Psoas muscle (tissue), 8 donors: ENCODE data around the gene CAMLG. TPM values are rescaled to one million over a fixed set of nuclear protein-coding genes. Genes with fewer than 3 reads are reported as not detected.
"Not testable (repeated sequence)": the region's sequence is repeated elsewhere in the genome, so short reads cannot be mapped to it uniquely, and the experiment has no call there.

ENCODE experiments used
- ATAC-seq, 4 donors: fragments of 200-7000 bp; cut with Tn5 transposase; one replicate each; pipeline ENCODE4 v1.9.1; 2020; ENCODE audit warnings: moderate library complexity in 3 of 4, mild to moderate bottlenecking in 2 of 4
- DNase-seq, 2 donors: peaks; one replicate each; pipeline ENCODE4 v3.0.0-alpha.2; 2020
- H3K27ac ChIP-seq: fragments of 200-600 bp; one replicate; pipeline ENCODE4 v1.8.0; 2022
- H3K27me3 ChIP-seq, 3 donors: fragments of 200-600 bp in 1 of 3; one replicate each; pipeline versions ENCODE4 v1.6.1 to v1.8.0; 2013 to 2022; ENCODE audit warnings: low read length in 2 of 3, mild to moderate bottlenecking in 2 of 3, moderate library complexity in 1 of 3; ENCODE audit not compliant: insufficient read depth in 3 of 3
- H3K36me3 ChIP-seq, 2 donors: fragments of 200-600 bp in 1 of 2; one replicate each; pipeline versions ENCODE4 v1.6.1 to v1.8.0; 2013 to 2022; ENCODE audit warnings: low read depth in 1 of 2, mild to moderate bottlenecking in 1 of 2, moderate library complexity in 1 of 2; ENCODE audit not compliant: insufficient read depth in 1 of 2
- H3K4me1 ChIP-seq: fragments of 200-600 bp; one replicate; pipeline ENCODE4 v1.8.0; 2022
- H3K4me3 ChIP-seq: fragments of 200-600 bp; one replicate; pipeline ENCODE4 v1.8.0; 2022; ENCODE audit warnings: mild to moderate bottlenecking
- H3K9me3 ChIP-seq: fragments of 200-600 bp; one replicate; pipeline ENCODE4 v1.8.0; 2022
- WGBS, 3 donors: extraction: QIAGEN DNeasy Blood & Tissue Kit; methylation state at CpG; one replicate each; pipeline versions ENCODE4 v1.1.6 to v1.1.7; 2013; 5-methylcytosine and 5-hydroxymethylcytosine counted together
- intact Hi-C, 2 donors: fragments of 100-400 bp; cut with DNase I; formaldehyde crosslinking; loops; one replicate each; pipeline versions ENCODE4 v1.11.0 to v1.14.2; 2022
- polyA plus RNA-seq, 3 donors: library from polyadenylated mRNA; stranded (reverse); fragments of 200-250 nt; gene quantifications; one replicate each; pipeline ENCODE4 v1.2.3, GENCODE V29; 2013
- total RNA-seq, 4 donors: library from RNA; stranded (reverse); fragmentation: NEBNext Ultra II Directional in 2 of 4; extraction: Animal tissue kit (Norgen Biotek cat#: 25700) in 2 of 4; gene quantifications; one replicate each; pipeline versions ENCODE4 v1.2.1 to v1.2.4, GENCODE V29; 2021 to 2023
- TF ChIP-seq, protein P1 (sequence below): fragments of 200-600 bp; IDR thresholded peaks from one replicate; pipeline ENCODE4 v1.8.0; 2022; ENCODE audit warnings: antibody characterized with exemption
- donor health status: healthy with polysubstance abuse.
- donor health status: DM: no; HTN: no; CAD: no; lungs with moderate emphysema.
- donor health status: Bipolar disorder and iron deficiency.
- donor health status: healthy.
- donor health status: DM: yes; HTN: yes; CAD: no.
- donor health status: DM: no; HTN: no; CAD: no.
- donor health status: DM: no; HTN: no; CAD: no.
- donor health status: DM: yes; HTN: yes; CAD: no.

Gene CAMLG
- total and polyA plus RNA-seq, 7 donors, result 25.8 to 56.5 (median 32.1) TPM

DNA sequence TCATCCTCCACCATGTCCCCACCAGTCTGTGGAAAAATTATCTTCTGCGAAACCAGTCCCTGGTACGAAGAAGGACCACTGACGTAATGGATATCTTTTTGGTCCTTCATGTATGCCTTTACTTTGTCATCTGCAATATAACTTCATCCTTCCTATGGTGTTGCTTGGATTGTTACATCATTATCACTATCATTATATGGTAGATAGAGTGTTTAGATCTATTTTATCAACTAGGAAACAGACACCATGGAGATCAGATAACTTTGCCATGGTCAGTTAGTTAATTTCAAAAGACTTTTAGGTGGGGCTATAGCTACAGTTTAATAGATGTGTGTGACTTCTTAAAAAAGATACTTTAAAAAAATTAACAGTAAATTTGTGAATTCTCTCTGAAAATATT, 23.8 kb upstream of the CAMLG start:
- ATAC-seq (no peak), DNase-seq (no peak)
- intact Hi-C loops, result loop anchor here in 1 of 2 donors (5.0 kb wide), 1 partner anchor 42 kb away; no protein-coding TSS in a partner anchor
- Histone ChIP-seq H3K4me1 (no peaks in the 10 kb centered on the region), H3K36me3 (peaks cover 12 to 97% of the 10 kb centered on the region in 2 donors), H3K4me3 (no peak overlapping the region), H3K27ac (no peak overlapping the region), H3K27me3 (no peaks in the 10 kb centered on the region), H3K9me3 (no peaks in the 10 kb centered on the region)
- WGBS, 3 donors, result 94 to 97% (median 95%) methylated on average over 3 of the region's 3 CpGs
- TF ChIP-seq, protein P1, sequence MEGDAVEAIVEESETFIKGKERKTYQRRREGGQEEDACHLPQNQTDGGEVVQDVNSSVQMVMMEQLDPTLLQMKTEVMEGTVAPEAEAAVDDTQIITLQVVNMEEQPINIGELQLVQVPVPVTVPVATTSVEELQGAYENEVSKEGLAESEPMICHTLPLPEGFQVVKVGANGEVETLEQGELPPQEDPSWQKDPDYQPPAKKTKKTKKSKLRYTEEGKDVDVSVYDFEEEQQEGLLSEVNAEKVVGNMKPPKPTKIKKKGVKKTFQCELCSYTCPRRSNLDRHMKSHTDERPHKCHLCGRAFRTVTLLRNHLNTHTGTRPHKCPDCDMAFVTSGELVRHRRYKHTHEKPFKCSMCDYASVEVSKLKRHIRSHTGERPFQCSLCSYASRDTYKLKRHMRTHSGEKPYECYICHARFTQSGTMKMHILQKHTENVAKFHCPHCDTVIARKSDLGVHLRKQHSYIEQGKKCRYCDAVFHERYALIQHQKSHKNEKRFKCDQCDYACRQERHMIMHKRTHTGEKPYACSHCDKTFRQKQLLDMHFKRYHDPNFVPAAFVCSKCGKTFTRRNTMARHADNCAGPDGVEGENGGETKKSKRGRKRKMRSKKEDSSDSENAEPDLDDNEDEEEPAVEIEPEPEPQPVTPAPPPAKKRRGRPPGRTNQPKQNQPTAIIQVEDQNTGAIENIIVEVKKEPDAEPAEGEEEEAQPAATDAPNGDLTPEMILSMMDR, result no peak

- H3K4me1 ChIP-seq, H3K27me3 ChIP-seq, H3K4me3 ChIP-seq, intact Hi-C loops, ATAC-seq, H3K27ac ChIP-seq, DNase-seq, H3K9me3 ChIP-seq: not testable (repeated sequence)
- WGBS, 3 donors, result 90 to 92% (median 91%) methylated on average over 4 of the region's 4 CpGs
- peaks cover 12 to 97% of the 10 kb centered on the region in 2 donors for H3K36me3 ChIP-seq
Measured at GRCh38 chr5:134715466-134715865, 22.9 kb upstream of the CAMLG start.

DNA sequence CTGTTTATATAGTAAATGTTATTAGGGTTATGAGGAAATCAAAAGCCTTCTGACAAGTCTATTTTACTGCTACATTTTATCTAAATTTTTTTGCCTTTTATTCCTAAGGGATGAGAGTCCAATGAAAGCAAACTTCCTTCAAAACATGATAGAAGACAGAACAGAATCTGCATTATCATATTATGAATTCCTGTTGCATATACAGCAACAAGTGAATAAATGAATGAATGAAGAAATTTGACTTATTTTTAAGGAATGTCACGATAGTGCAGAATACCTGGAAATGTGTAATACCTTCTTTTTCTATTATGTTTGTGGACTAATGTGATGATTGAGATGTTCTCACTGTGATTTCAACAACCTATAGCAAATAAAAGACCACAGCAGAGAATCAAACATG, 13.5 kb upstream of the CAMLG start:
- Histone ChIP-seq H3K27me3 (no peaks in the 10 kb centered on the region), H3K4me3 (no peak overlapping the region), H3K36me3 (peaks cover 2 to 67% of the 10 kb centered on the region in 2 donors), H3K4me1 (no peaks in the 10 kb centered on the region), H3K9me3 (no peaks in the 10 kb centered on the region), H3K27ac (no peak overlapping the region)
- WGBS, 3 donors, result 88 to 100% (median 95%) methylated on average over 1 of the region's 1 CpG
- TF ChIP-seq, protein P1, result no peak
- DNase-seq (no peak), ATAC-seq (no peak)
- intact Hi-C loops, result loop anchor here in 1 of 2 donors (10.0 kb wide), 1 partner anchor 60 kb away; no protein-coding TSS in a partner anchor

- TF ChIP-seq, protein P1, result no peak
- 66 to 67% (median 67%) methylated on average over 3 of the region's 3 CpGs for whole genome bisulfite sequencing, 3 donors
- no peak overlapping the region for H3K4me3 ChIP-seq
- ATAC-seq (no peak), DNase-seq (no peak)
- peaks cover 6% of the 10 kb centered on the region for H3K4me1 ChIP-seq
- H3K36me3 ChIP-seq, result no peaks in the 10 kb centered on the region
- no peaks in the 10 kb centered on the region for H3K27me3 ChIP-seq
- no peaks in the 10 kb centered on the region for H3K9me3 ChIP-seq
- no peak overlapping the region for H3K27ac ChIP-seq
- intact Hi-C loops, result no loop called here
Measured at GRCh38 chr5:134732819-134733218, 5.5 kb upstream of the CAMLG start.

GRCh38 chr5:134735243-134735642, 3.1 kb upstream of the CAMLG start:
- no peak for ATAC-seq
- H3K4me1 ChIP-seq, result peaks cover 13% of the 10 kb centered on the region
- intact Hi-C loops, result no loop called here
- no peaks in the 10 kb centered on the region for H3K9me3 ChIP-seq
- no peak overlapping the region for H3K4me3 ChIP-seq
- 73 to 78% (median 78%) methylated on average over 4 of the region's 4 CpGs for WGBS, 3 donors
- TF ChIP-seq, protein P1, result no peak
- H3K27ac ChIP-seq, result no peak overlapping the region
- no peak for DNase-seq
- no peaks in the 10 kb centered on the region for H3K36me3 ChIP-seq
- H3K27me3 ChIP-seq, result no peaks in the 10 kb centered on the region
